Measurements from ENCODE around the gene NOL4L. TPM values are rescaled to one million over a fixed set of nuclear protein-coding genes. Genes with fewer than 3 reads are reported as not detected.

The NOL4L gene
- total RNA-seq, 1 experiment from 2014 or later, result 6.1 TPM

DNA sequence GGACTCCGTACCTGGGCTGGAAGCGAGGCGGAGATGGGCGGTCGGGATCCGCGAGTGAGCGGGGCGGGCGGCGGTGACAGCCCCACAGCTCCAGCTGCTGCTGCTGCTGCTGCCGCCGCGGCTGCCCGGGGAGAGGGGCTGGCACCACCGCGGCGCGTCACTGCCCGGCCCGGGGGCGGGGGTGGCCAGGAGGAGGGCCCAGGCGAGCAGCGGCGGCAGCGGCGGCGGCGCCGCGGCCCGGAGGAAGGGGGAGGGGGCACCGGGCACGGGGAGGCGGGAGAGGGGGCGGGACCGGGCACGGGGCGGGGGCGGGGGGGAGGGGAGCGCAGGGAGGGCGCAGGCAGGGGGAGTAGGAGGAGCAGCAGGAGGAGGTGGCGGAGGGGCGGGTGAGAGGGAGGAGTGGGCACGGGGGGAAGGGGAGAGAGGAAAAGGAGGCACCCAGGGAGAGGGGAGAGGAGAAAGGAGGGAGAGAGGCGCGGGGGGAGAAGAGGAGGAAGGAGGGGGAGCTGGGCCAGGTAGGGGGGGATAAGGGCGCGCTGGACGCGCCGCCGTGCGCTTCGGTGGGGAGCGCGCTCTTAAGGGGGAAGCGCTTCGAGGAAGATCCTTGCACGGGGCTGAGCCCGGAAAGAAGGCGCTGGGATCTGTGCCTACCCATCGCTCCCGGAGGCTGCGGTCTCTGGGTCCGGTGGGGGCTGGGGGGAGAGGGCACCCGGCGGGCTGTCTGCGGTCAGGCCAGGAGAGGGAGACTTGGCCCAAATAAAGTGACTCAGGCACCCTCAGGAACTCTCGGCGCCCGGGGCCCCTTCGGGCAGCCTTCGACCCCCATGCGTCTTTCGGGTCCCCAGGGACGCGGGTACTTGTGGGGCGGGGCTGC lies 101.5 kb downstream of the NOL4L start:
- in situ Hi-C loops (cut with HindIII; ENCODE audit: low sequenced_read_pairs), result no loop called here

DNA sequence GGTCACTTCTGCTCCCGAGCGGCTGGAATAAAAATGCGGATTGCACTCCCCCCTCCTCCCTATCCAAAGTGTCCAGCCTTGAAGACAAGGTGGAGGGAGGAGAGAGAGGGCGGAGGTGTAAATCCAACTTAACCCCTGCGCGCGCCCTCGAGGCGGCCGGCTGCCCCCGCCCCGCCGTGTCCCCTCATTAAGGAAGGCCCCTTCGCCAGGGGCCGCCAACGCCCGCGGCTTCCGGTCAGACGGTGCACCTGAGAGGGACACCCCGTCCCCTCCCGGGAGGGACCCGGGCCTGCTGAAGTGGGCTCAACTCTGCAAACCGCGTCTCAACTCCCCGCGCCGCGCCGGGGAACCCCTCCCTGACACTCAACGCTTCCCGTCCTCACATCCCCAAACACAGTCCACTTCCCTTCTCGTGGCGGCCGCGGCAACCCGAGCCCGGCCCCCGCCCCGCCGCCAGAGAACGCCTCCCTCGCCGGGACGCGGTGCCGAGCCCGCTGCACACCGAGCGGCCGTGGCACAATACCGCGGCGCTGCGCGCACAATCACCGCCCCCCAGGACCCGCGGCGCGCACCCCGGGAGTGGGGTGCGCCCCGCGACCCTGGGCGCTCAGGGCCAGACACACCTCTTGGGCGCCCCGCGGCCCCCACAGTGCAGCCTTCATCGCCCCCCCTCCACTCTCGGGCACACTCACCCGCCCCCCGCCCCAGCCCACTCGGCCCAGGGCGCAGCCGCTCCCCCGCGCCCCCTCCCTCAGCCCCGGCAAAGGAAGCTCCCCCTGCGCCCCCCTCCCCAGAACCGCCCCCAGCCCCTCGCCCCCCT lies 102.5 kb downstream of the NOL4L start:
- no peak for DNase-seq (ENCODE audit: low spot score)
- in situ Hi-C loops (cut with HindIII; ENCODE audit: low sequenced_read_pairs), result no loop called here

More for the DNA sequence above, 101.5 kb downstream of the NOL4L start:
- DNase-seq (ENCODE audit: low spot score), result no peak

DNA sequence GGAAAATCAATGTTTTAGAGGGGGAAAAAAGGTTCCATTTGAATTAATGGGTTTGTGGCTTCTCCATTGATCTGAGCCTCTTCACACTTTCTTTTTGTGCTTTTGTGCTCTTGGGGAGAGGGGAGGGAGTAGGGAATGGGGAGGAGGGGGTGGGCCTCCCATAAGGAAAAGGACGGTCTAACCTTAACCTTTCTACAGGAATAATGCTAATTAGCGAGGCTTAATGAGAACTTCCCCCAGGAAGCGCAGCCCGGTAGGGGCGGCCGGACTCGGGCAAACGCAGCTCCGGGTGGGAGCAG lies 103.0 kb downstream of the NOL4L start:
- DNase-seq (ENCODE audit: low spot score), result no peak
- in situ Hi-C loops (cut with HindIII; ENCODE audit: low sequenced_read_pairs), result no loop called here

DNA sequence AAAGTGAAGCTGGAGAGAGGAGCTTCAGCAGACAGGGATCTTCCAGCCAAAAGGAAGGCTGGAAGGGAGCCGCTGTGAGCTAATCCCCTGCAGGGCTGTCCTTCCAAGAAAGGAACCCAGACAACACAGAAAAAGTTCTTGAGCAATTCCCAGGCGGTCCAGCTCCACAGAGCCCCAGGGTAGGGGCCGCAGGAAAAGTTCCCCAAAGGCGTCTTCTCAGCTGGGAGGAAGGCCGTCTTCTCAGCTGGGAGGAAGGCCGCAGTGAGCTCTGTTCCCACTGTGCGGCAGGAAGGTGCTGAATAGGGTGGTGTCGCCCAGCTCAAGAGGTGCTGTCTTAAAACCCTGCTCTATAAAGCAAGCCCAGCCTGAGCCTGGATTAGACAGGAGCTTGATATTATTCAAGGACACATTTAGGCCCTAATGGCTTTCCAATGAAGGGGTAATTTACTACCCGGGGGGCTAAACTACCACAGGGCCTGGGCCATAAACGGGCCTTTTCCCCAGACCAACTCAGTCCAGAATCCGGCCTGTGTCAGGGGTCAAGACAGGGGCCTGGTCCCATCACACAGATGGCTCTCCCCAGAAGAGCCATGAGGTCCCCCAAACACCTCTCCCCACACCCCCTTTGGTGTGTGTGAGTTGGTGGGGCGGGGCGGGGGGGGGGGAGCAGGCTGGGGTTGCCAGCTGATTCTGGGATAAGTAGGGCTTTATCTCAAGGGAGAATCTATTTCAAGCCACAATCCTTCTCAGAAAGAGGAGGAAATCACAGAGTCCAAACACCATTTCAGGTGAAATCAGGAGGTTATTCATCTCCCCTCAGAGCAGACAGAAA lies 103.6 kb downstream of the NOL4L start:
- in situ Hi-C loops (cut with HindIII; ENCODE audit: low sequenced_read_pairs), result no loop called here
- DNase-seq (ENCODE audit: low spot score), result no peak

DNA sequence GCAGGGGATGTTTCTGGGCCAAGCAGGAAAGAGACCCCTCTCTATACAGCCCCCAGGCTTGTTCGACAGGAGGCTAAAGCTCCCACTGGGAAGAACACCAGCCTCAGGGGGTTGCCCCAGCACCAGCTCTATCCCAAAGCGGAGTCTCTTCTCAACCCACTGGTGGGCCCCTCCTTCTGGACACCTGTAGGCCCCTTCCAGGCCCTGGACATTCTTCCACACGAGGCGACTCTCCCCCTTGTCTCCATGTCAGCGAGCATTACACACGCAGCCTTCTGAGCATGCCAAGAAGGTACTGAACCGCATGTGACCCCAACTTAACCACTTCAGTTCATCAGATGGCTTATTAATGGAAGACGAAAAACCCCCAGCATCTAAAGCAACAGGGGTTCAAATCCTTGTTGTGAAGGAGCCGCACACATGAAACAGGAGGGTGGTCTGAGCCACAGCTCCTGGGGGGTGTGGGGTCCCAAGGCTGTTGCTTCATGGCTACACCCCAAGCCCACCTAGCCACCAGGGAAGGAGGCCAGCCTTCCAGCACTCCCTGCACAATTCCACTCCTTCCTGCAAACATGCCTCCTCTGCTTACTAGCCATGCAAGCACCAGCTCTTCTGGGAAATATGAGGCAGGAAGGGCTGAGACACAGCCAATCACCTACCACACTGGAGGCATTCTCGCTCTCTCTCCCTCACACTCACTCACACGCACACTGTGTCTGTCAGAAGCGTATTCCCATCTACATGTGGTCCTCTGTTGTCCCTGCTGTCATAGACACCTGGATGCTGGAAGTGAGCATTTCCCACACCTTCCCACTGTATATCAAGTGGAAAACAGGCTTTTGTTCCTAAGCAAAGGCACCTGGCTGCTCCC lies 104.5 kb downstream of the NOL4L start:
- in situ Hi-C loops (cut with HindIII; ENCODE audit: low sequenced_read_pairs), result no loop called here
- DNase-seq (ENCODE audit: low spot score), result no peak

DNA sequence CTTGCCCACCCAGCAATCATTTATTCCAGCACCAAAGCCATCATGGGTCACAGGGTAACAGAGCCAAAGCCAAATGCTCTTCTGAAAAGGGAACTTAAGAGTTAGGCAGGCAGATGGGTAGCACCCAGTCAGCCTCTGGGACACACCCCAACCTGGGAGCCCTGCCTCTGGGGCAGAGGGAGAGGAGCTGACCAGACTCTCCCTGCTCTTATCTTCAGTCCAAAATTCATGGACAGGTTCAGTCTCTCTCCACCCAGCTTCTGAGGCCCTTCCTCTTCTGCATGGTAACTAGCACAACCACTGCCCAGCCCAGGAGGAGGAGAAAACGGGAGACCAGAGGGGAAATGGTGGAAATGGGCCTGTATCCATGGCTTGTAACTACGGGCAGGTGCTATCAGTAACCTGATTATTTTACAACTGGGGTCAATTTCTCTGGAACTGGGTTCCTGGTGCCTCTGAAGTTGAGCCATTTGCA lies 105.4 kb downstream of the NOL4L start:
- in situ Hi-C loops (cut with HindIII; ENCODE audit: low sequenced_read_pairs), result no loop called here
- no peak for DNase-seq (ENCODE audit: low spot score)

DNA sequence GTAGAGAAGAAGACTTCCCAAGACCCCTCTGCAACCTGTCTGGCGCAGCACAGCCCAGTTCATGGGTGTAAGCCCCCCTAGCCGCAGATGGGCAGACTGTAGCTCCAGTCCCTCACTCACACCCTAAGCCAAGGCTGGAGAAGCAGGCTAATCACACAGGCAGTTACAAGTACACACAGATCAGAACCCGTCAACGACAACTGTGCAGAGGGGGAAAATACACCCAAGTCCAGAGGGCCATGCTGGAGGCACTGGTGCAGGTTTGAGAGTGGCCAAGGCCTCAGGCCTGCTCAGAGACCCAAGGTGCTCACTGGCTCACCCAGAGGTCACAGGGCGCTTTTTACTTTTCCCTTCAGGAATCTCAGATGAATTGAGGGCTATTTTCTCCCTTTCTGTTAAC lies 106.1 kb downstream of the NOL4L start:
- in situ Hi-C loops (cut with HindIII; ENCODE audit: low sequenced_read_pairs), result no loop called here
- no peak for DNase-seq (ENCODE audit: low spot score)

DNA sequence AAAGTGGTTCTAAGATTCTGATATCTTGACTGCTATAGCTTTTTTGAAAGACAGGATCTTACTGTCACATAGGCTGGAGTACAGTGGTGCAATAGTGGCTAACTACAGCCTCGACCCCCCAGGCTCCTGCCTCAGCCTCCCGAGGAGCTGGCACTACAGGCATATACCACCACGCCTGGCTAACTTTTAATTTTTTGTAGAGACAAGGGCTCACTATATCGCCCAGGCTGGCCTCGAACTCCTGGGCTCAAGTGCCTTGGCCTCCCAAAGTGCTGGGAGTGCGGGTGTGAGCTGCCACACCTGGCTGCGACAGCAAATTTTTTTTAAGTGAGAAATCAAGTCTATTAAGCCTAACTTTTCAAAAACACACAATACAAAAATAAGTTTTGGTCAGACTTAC lies 106.6 kb downstream of the NOL4L start:
- in situ Hi-C loops (cut with HindIII; ENCODE audit: low sequenced_read_pairs), result no loop called here
- DNase-seq (ENCODE audit: low spot score), result no peak

DNA sequence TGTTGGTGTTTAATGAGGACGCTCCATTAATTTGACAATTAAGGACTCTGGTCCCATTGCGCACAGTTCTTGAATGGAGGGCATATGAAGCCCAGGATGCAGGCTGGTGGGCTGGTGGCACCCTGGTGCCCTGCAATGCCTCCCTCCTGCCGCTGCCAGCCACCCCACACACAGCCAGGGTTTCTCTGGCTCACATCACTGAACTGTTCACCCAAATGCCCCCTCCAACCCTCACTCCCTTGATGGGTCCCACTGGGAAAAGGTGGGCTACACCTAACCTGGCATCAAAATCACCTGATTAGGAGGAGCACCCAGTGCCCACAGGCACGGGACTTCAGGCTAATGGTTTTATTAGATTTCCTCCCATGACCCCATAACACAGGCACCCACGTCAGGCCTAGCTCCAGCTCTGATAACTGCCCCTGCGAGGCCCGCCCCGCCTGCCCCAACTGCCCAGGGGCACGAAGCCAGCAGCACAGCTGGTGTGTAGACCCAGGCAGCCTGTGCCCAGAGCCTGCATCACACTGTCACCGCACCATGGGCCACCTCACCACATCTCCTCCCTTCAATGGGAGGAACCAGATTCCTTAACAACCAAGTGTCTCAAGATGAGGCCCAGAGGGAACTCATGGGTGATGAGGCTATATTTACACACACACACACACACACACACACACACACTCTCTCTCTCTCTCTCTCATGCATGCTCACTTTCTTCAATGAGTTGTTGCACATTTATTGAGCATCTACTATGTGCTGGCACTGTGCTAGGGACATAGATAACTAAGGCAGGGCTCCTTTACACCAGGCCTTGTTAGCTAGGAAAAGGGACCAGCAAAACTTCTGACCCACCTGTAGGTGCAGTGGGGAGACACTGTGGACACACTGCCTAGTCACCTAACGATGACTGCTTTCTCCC lies 107.3 kb downstream of the NOL4L start:
- in situ Hi-C loops (cut with HindIII; ENCODE audit: low sequenced_read_pairs), result no loop called here
- no peak for DNase-seq (ENCODE audit: low spot score)

DNA sequence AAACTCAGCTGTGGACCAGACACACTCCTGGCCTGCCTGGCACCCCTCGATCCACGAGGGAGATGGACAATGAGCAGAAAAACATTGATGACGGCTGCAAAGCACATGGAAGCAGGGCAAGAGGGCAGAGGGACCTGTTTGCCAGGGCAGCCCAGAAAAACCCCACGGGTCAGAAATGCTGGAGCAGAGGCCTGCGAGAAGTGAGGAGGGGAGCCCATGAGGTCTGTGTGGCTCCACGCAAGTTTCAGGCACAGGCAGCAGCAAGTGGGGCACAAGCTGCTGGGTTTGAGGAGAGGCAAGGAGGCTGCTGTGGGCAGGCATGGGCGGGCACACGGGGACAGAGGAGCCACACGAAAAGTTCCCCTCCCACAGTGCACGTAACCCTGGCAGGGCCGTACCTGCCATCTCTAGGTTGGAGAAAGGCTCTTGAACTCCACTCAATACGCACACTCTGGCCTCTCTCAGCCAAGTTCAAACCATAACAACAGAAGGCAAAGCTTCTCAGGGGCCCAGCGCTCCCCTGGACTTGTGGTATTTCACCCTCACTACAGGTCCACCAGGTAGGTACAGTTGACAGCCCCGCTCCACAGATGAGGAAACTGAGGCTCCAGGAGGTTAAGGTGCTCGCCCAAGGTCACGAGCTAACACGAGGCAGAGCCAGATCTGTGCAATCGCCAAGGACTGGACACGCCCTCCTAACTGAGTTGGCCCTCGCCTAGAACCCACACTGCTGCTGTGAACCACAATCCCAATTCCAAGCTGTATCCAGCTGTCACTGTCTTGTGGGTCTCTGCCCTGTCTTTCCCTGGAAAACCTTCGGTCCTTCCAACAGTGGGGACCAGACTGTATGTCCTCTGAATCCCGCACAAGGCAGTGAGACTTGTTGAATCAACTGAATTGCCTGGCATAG lies 108.2 kb downstream of the NOL4L start:
- in situ Hi-C loops (cut with HindIII; ENCODE audit: low sequenced_read_pairs), result no loop called here
- no peak for DNase-seq (ENCODE audit: low spot score)

DNA sequence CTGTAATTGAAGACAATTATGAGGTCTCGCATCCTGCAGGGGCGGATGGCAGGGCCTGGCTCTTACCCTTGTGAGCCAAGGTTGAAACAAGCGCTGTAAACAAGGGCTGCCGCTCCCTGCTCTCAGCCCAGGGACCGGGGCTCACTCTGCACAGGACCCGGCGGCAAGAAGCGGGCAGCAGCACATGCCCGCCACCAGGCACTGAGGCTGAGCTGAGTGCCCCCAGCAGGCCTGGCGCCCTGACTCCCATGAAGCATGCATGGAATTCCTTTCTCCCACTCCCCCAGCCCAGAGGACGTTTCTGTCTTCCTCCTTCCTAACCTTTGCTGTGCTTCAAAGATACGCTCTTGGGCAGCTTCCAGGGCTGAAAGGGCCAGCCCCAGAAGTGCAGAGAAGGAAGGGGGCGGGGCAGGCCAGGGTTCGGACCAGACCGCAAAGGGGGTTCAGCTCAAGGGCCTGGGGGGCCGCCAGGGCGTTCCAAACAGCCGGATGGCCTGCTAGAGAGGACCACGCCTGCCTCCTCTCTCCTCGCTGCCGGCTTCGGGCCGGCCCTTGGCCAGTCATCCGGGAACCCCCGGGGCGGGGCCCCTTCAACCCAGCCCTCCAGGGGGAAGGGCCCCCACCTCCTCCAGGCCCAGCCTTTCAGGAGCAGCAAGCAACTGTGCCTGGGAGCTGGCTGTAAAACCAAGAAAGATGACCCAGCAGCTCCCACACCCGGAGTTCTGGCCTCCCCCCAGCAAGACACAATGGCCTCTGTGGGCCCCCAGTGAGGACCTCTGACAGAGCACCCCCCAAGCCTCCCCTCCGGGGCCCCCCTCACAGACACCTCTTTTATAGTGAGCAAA lies 109.9 kb downstream of the NOL4L start:
- DNase-seq (ENCODE audit: low spot score), result no peak
- in situ Hi-C loops (cut with HindIII; ENCODE audit: low sequenced_read_pairs), result no loop called here

DNA sequence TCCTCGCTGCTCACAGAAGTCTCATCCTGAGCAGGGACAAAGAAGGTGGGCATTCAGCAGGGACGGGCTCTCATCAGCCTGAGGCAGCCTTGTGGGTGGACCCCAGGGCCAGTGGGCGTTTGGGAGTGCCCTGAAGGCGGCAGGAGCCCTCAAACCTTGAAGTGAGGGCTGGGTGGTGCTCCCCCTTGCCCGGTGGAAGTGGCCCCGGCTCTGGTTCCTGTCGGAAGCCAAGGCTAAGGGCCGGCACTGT lies 110.5 kb downstream of the NOL4L start:
- in situ Hi-C loops (cut with HindIII; ENCODE audit: low sequenced_read_pairs), result no loop called here
- DNase-seq (ENCODE audit: low spot score), result no peak

DNA sequence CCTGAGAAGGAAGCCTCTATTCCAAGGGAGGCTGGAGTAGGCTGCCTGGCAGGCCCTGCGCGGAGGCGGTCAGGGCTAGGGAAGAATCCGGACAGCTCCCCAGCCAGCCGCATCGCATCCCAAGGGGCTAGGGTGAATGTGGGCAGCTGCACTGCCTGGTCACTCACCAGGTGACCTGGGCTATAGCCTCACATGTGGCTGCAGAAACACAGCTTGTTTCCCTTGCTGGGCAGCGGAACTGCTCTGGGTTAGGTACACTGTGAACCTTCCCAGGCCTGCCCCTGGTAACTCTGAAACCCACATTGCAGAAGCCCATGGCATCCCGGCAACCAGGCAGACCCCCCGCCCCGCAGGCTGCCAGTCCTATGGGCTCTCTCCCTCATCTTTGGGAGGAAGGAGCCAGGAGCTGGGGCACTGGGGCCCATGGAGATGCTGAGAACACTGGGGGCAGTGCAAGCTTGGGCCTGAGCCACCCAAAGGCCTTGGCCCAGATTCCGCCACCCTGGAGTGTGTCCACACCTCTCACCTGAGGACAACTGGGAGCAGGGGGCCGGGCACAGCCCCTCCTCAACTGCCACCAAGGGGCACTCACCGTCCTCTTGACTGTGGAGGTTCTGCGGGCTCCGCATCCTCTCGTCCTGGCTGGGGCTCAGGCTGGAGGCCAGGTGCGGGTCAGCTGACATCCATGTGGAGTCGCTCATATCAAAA lies 111.0 kb downstream of the NOL4L start:
- DNase-seq (ENCODE audit: low spot score), result peak; percentile 72
- in situ Hi-C loops (cut with HindIII; ENCODE audit: low sequenced_read_pairs), result no loop called here

DNA sequence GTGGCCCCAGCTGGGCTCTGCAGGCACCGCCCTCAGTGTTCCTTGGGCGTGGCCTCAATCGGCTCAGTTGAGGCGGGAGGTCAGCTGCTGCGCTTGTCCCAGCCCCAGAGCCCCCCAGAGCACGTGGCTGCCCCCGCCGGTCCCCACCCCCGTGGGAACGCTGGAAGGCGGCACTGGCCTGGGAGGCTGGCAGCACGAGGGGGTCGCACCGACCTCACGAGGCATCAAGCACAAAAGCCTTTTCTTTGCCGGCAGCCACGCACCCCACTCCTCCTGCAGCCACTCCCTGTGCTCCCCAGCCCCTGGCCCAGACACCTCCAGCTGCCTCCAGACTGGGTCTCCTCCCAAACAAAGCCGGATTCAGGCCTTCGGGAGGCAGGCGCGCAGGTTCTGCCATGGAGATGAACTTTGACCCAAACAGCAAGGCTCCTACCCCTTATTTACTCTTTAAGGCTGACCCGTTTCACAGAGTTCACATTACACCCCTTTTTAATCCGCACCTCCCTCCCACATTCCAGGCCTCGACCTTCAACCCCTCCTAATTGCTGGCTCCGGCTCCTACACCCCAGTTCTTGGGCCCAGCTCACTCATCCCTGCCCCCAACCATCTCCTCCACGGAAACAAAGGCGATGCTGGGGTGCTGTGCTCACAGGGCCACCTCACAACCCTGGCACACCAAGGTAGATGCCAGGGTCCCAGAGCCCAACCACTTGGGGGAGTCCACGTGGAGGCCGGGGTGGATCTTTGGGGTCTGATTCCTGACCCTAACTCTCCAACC lies 111.7 kb downstream of the NOL4L start:
- in situ Hi-C loops (cut with HindIII; ENCODE audit: low sequenced_read_pairs), result no loop called here
- no peak for DNase-seq (ENCODE audit: low spot score)

Data from G401 (cell line).